KOPT-K1 (cell line): ENCODE measurements around the gene ALKBH5.
A peak's percentile ranks its signal among the peaks of the same experiment; 100 is the strongest.

ENCODE experiments used
- H3K27ac ChIP-seq: fragments of 200-600 bp; sonication (generic); 2 replicates; pipeline ENCODE4 v1.5.1; 2016; ENCODE audit warnings: antibody characterized with exemption, mild to moderate bottlenecking, low read depth, low read length; ENCODE audit not compliant: poor library complexity, severe bottlenecking
- H3K36me3 ChIP-seq: fragments of 200-600 bp; sonication (generic); 2 replicates; pipeline ENCODE4 v1.5.1; 2017; ENCODE audit warnings: antibody characterized with exemption, mild to moderate bottlenecking, low read length, moderate library complexity; ENCODE audit not compliant: insufficient read depth
- H3K9me3 ChIP-seq: fragments of 200-600 bp; sonication (generic); 2 replicates; pipeline ENCODE4 v1.5.1; 2017; ENCODE audit warnings: antibody characterized with exemption, low read length, mild to moderate bottlenecking; ENCODE audit not compliant: insufficient read depth, poor library complexity, severe bottlenecking

ALKBH5 gene

GRCh38 chr17:18183334-18184142, at the start of gene ALKBH5:
TSS of gene ALKBH5 (plus strand) at chr17:18183828. CDS start at chr17:18184244, 416 bp downstream.
- no peaks in the 10 kb centered on the region for H3K9me3 ChIP-seq
- peaks cover 33% of the 10 kb centered on the region for H3K36me3 ChIP-seq
- peak within 1 kb of the TSS; percentile 91 for H3K27ac ChIP-seq

GRCh38 chr17:18136357-18136756, 47.3 kb upstream of the ALKBH5 start:
- Histone ChIP-seq H3K36me3 (no peaks in the 10 kb centered on the region), H3K27ac (no peak overlapping the region)

DNA sequence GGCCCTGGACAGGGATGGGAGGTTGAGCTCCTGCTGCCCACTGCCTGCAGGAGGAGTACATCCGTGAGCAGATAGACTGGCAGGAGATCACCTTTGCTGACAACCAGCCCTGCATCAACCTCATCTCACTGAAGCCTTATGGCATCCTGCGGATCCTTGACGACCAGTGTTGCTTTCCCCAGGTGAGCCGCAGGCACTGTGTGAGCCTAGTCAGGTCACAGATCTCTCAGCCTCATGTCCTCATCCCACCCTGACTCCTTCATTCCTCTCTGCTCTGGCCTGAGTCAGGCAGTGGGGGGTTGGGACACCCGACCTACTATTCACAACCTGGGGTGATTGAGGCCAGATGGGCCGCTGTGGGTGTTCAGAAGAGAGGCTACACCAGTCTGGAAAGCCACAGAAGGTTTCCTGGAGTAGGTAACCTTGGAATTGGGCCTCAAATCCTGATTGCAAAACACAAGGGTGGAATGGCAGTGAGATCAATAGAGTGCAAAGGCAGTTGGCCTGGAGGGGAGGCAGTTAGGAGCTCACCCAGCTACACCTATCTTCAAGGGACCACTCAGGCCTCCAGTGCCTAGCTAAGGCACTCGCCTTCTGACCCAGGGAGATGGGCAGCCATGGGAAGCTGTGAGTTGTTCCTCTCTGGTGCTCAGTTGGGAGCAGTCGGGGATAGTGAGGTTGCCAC, 45.4 kb upstream of the ALKBH5 start:
- no peaks in the 10 kb centered on the region for H3K9me3 ChIP-seq
- H3K36me3 ChIP-seq = no peaks in the 10 kb centered on the region
- no peak overlapping the region for H3K27ac ChIP-seq

More at GRCh38 chr17:18136357-18136756, 47.3 kb upstream of the ALKBH5 start:
- no peaks in the 10 kb centered on the region for H3K9me3 ChIP-seq

- Histone ChIP-seq H3K36me3 (no peaks in the 10 kb centered on the region), H3K9me3 (no peaks in the 10 kb centered on the region), H3K27ac (no peak overlapping the region)
These were observed 44.5 kb upstream of the ALKBH5 start for GRCh38 chr17:18139092-18139491.

- H3K27ac ChIP-seq = no peak overlapping the region
- H3K36me3 ChIP-seq = no peaks in the 10 kb centered on the region
- no peaks in the 10 kb centered on the region for H3K9me3 ChIP-seq
These were observed 44.1 kb upstream of the ALKBH5 start for GRCh38 chr17:18139498-18139897.

GRCh38 chr17:18139949-18140348, 43.7 kb upstream of the ALKBH5 start:
- H3K36me3 ChIP-seq = no peaks in the 10 kb centered on the region
- H3K9me3 ChIP-seq = no peaks in the 10 kb centered on the region
- no peak overlapping the region for H3K27ac ChIP-seq

DNA sequence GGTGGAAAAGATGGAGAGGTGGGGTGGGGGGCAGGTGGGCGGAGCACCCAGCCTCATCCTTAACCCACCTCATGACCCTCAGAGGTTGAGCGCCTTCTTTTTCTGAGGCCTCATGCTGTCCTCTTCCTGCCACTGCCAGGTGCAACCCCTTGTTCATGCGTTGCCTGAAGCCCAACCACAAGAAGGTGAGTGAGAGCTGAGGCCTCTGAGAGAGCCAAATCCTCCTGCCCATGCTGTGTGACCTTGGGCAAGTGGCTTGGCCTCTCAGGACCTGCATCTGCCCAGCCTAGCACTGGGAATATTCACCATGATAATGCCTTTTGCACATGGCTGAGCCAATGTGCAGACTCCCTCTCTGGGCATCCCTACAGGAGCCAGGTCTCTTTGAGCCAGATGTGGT, 43.0 kb upstream of the ALKBH5 start:
- Histone ChIP-seq H3K9me3 (no peaks in the 10 kb centered on the region), H3K36me3 (no peaks in the 10 kb centered on the region), H3K27ac (no peak overlapping the region)

- Histone ChIP-seq H3K36me3 (no peaks in the 10 kb centered on the region), H3K27ac (no peak overlapping the region), H3K9me3 (no peaks in the 10 kb centered on the region)
These were observed 42.3 kb upstream of the ALKBH5 start for GRCh38 chr17:18141210-18141803.

DNA sequence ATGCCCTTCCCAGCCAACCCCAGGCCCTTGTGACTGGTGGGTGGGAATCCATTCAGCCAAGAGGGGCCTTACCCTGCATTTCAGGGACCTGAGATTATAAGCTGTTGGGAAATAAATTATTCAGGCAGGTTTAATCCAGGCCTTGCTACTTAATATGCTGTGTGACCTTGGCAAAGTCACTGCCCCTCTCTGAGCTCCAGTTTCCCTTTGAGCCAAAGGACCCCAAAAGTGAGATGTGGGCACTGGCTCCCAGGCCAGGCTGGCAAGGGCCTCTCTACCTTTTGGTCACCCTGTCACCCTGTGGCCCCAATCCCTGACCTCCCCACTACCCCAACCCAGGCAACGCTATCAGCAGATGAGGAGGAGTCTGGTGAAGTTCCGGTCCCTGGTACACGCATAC, 41.2 kb upstream of the ALKBH5 start:
- Histone ChIP-seq H3K9me3 (no peaks in the 10 kb centered on the region), H3K27ac (no peak overlapping the region), H3K36me3 (no peaks in the 10 kb centered on the region)

DNA sequence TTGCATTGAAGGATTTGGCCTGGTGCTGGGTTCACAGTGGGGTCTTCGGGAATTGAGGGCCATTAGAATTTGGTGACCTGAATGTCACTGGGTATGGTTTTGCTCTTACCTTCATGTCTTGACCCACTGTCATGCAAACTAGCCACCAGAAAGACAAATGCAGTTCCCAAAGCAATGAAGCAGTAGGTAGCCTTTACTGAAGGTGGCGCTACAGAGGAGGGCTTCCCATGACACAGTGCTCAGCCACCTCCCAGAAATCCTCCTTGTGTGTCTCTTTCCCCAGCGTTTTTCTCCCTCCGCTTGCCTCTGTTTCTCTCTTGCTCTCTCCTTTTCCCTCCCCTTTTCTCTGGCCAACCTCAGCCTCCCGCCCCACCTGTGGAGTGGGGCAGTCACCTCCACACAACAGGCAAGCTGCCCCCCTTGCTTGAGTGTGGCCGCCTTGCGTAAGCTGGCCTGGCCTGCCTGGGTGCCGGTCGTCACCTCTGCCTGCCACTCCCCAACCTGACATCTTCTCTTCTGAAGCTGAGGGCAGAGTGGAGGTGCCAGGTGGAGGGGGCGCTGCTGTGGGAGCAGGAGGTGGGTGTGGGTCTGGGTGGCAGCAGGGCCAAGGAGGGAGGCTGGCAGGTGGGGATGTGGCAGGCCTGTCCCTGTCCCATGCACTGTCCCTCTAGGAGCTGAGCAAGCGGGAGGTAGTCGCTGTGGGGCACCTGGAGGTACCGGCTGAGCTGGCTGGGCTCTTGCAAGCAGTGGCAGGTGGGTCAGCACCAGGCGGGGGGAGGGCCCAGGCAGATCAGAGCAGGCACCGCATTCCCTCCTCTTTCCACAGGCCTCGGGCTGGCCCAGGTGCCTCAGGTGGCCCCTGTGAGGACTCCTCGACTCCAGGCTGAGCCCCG, 40.3 kb upstream of the ALKBH5 start:
- H3K36me3 ChIP-seq = no peaks in the 10 kb centered on the region
- H3K27ac ChIP-seq = no peak overlapping the region
- H3K9me3 ChIP-seq = no peaks in the 10 kb centered on the region

DNA sequence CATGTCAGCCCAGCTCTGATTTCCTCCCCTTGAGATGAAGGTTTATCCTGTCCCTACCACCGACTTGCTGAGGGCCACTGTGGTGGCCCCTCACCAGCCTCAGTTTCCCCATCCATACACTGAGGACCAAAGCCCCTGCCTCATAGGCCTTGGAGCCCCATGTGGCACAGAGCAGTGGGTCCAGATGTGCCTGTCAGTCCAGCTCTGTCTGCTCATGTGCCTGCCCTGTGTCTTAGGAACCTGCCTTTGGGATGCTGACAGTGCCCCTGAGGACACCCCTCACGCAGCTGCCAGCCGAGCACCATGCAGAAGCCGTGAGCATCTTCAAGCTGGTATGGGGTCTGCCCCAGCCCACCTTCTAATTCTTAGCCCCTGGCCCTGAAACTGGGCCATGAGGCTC, 39.4 kb upstream of the ALKBH5 start:
- Histone ChIP-seq H3K9me3 (no peaks in the 10 kb centered on the region), H3K27ac (no peak overlapping the region)

DNA sequence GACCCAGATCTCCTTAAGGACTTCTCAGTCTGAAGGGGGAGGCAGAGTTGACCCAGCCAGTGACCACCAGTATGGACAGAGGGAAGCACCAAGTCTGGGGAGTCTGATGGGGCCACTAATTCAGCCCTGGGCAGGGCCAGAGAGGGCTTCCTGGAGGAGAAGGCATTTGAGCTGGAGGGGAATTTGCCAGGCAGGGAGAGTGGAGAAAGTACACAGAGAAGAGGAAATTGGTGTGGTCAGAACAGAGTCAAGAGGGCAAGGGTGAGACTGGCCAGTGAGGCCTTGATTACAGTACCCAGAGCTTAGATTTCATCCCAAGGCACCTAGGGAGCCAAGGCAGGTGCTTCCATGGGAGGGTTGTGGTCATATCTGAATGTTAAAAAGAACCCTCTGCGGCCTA, 38.8 kb upstream of the ALKBH5 start:
- Histone ChIP-seq H3K9me3 (no peaks in the 10 kb centered on the region), H3K27ac (no peak overlapping the region), H3K36me3 (no peaks in the 10 kb centered on the region)

More for the DNA sequence above, 39.4 kb upstream of the ALKBH5 start:
- H3K36me3 ChIP-seq = no peaks in the 10 kb centered on the region

DNA sequence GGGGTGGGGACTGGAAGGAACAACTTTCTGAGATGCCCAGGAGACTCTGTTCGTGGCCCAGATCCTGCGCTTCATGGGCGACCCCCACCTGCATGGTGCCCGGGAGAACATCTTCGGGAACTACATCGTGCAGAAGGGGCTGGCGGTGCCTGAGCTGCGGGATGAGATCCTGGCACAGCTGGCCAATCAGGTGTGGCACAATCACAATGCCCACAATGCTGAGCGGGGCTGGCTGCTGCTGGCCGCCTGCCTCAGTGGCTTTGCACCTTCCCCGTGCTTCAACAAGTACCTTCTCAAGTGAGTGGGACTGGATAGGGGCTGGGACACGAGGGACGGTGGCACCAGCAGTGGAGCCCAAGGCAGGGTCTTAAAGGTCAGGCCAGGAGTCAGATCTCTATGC, 37.8 kb upstream of the ALKBH5 start:
- no peaks in the 10 kb centered on the region for H3K9me3 ChIP-seq
- H3K27ac ChIP-seq = no peak overlapping the region
- H3K36me3 ChIP-seq = no peaks in the 10 kb centered on the region

GRCh38 chr17:18146259-18146658, 37.4 kb upstream of the ALKBH5 start:
- H3K36me3 ChIP-seq = no peaks in the 10 kb centered on the region
- no peak overlapping the region for H3K27ac ChIP-seq
- H3K9me3 ChIP-seq = no peaks in the 10 kb centered on the region

- H3K36me3 ChIP-seq = no peaks in the 10 kb centered on the region
- H3K9me3 ChIP-seq = no peaks in the 10 kb centered on the region
- no peak overlapping the region for H3K27ac ChIP-seq
These were observed 36.6 kb upstream of the ALKBH5 start for GRCh38 chr17:18146980-18147379.
